BE2C (cell line): ENCODE data around the gene MBD3L5.

Source experiments
- DNase-seq: peaks from one replicate; pipeline ENCODE4 v3.0.0-alpha.2; 2020
- H3K27me3 ChIP-seq: fragments of 250-450 bp; sonication (Bioruptor Pico); 2 replicates; pipeline ENCODE4 v1.5.1; 2020; ENCODE audit warnings: mild to moderate bottlenecking
- H3K36me3 ChIP-seq: fragments of 250-450 bp; sonication (Bioruptor Pico); 2 replicates; pipeline ENCODE4 v1.5.1; 2020; ENCODE audit warnings: mild to moderate bottlenecking
- H3K4me1 ChIP-seq: fragments of 250-450 bp; sonication (Bioruptor Pico); 2 replicates; pipeline ENCODE4 v1.5.1; 2020
- H3K4me3 ChIP-seq: 2 replicates; pipeline ENCODE4 v1.5.1; 2011; ENCODE audit warnings: low read depth, low read length
- H3K9me3 ChIP-seq: fragments of 250-450 bp; sonication (Bioruptor Pico); 2 replicates; pipeline ENCODE4 v1.5.1; 2020
- CTCF ChIP-seq: IDR thresholded peaks from 2 replicates; pipeline ENCODE4 v1.5.1; 2012; ENCODE audit warnings: mild to moderate bottlenecking, low read depth, low read length

Gene MBD3L5

GRCh38 chr19:6997679-6998445 is 32.5 kb upstream of the MBD3L5 start:
- DNase-seq = no peak
- no peak for TF ChIP-seq CTCF
- no peak overlapping the region for H3K4me3 ChIP-seq
- H3K36me3 ChIP-seq = no peaks in the 10 kb centered on the region
- H3K27me3 ChIP-seq = 0 out of 2 replicates have a peak, but pooled peaks cover 4% of the 10 kb centered on the region
- no peaks in the 10 kb centered on the region for H3K4me1 ChIP-seq
- H3K9me3 ChIP-seq = no peaks in the 10 kb centered on the region

DNA sequence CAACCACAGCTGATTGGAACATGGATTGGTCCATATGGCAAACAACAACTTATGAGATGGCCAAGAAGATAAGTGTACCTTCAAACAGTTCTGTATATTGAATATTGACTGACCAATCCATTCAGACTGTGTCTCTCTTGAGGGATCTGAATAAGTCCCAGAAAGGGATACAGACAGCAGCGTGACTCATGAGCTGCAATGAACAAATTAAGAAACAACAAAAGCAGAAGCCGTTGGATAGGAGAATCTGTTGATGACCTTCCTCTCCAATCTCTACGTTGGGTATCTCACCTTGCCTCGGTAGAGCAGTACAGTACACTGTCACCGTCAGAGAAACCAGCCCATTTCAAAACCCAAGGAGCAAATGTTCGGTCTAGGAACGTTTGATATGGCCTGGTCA is 30.4 kb upstream of the MBD3L5 start:
- H3K27me3 ChIP-seq = 0 out of 2 replicates have a peak, but pooled peaks cover 4% of the 10 kb centered on the region
- TF ChIP-seq CTCF = no peak
- H3K4me1 ChIP-seq = no peaks in the 10 kb centered on the region
- H3K4me3 ChIP-seq = no peak overlapping the region
- no peaks in the 10 kb centered on the region for H3K36me3 ChIP-seq
- H3K9me3 ChIP-seq = no peaks in the 10 kb centered on the region
- no peak for DNase-seq

GRCh38 chr19:7000333-7000732 is 30.0 kb upstream of the MBD3L5 start:
- Histone ChIP-seq H3K27me3 (0 out of 2 replicates have a peak, but pooled peaks cover 4% of the 10 kb centered on the region), H3K36me3 (no peaks in the 10 kb centered on the region), H3K4me1 (no peaks in the 10 kb centered on the region), H3K4me3 (no peak overlapping the region), H3K9me3 (no peaks in the 10 kb centered on the region)
- DNase-seq = no peak
- no peak for TF ChIP-seq CTCF

DNA sequence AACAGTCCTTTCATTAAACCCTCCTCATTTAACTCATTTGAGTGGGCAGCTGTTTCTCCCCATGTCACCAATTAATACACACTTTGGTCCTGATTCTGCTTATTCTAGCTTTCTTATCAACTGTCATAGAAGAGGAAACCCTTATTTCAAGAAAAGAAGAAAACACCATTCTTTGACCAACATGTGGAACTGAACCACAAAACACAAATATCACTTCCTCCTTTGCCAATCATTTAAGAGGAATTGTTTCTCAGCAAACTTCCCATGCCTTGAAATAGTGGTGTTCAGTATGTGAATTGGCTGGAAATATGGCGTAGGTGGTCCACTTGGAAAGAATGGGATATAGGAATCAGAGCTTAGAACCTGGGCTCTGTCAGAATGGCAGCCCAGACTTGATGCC is 29.6 kb upstream of the MBD3L5 start:
- Histone ChIP-seq H3K36me3 (no peaks in the 10 kb centered on the region), H3K27me3 (0 out of 2 replicates have a peak, but pooled peaks cover 4% of the 10 kb centered on the region), H3K4me1 (no peaks in the 10 kb centered on the region), H3K9me3 (no peaks in the 10 kb centered on the region), H3K4me3 (no peak overlapping the region)
- no peak for DNase-seq
- no peak for TF ChIP-seq CTCF

DNA sequence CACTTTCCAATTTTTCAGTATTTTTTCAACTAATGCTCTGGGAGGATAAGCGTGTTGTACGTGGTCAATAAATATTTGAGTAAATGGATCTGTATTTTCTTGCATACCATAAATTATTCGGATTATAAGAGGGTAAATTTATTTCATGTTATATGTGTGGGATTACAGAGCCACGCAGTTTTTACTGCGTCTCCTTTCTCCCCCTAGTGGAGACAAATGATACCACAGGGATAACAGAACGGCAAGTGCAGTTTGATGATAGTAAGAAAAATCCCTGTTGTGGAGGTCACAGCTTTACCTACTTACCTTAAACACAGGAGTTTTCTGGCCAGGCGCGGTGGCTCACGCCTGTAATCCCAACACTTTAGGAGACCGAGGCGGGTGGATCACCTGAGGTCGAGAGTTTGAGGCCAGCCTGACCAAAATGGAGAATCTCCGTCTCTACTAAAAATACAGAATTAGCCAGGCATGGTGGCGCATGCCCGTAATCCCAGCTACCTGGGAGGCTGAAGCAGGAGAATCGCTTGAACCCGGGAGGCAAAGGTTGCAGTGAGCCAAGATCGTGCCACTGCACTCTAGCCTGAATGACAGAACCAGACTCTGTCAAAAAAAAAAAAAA is 26.0 kb upstream of the MBD3L5 start:
- Histone ChIP-seq H3K36me3 (no peaks in the 10 kb centered on the region), H3K4me3 (no peak overlapping the region), H3K27me3 (no peaks in the 10 kb centered on the region), H3K9me3 (no peaks in the 10 kb centered on the region), H3K4me1 (no peaks in the 10 kb centered on the region)
- peak; percentile 72 for TF ChIP-seq CTCF
- DNase-seq = no peak

- Histone ChIP-seq H3K27me3 (no peaks in the 10 kb centered on the region), H3K9me3 (no peaks in the 10 kb centered on the region), H3K36me3 (no peaks in the 10 kb centered on the region), H3K4me1 (no peaks in the 10 kb centered on the region), H3K4me3 (no peak overlapping the region)
- TF ChIP-seq CTCF = no peak
- DNase-seq = peak; percentile 14
Observed at GRCh38 chr19:7006135-7006704, 24.2 kb upstream of the MBD3L5 start.
